C4-2B (cell line): ENCODE data around the gene RIPOR2.

Experiments used
- H3K27ac ChIP-seq: fragments of 450-650 bp; 2 replicates; pipeline ENCODE4 v1.5.1; 2017
- CTCF ChIP-seq: fragments of 450-650 bp; conservative IDR thresholded peaks from 2 replicates; pipeline ENCODE4 v1.5.1; 2017; ENCODE audit warnings: mild to moderate bottlenecking
- ZFX ChIP-seq: fragments of 450-650 bp; IDR thresholded peaks from 2 replicates; pipeline ENCODE4 v1.6.1; 2017

Gene RIPOR2

DNA sequence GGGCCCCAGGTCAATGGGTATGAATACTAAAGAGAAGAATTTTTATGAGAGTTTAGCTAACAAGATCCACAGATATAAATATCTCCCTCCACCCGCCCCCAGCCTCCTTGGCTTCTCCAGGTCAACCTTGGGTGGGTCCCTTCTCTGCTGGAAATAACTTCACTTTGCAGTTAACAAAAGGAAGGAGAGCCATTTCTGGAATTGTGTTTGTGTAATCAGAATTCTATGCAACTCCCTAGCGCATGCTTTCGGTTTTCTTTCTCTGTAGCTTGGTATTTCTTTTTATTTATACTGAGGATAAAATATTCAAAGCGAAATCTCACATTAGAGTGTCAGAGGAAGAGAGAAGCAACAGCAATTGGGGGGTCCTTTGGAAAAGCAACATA, 27.1 kb downstream of the RIPOR2 start:
- TF ChIP-seq ZFX (no peak), CTCF (no peak)
- no peak overlapping the region for H3K27ac ChIP-seq

GRCh38 chr6:24907919-24908649, 27.7 kb downstream of the RIPOR2 start:
- TF ChIP-seq ZFX (no peak), CTCF (no peak)

DNA sequence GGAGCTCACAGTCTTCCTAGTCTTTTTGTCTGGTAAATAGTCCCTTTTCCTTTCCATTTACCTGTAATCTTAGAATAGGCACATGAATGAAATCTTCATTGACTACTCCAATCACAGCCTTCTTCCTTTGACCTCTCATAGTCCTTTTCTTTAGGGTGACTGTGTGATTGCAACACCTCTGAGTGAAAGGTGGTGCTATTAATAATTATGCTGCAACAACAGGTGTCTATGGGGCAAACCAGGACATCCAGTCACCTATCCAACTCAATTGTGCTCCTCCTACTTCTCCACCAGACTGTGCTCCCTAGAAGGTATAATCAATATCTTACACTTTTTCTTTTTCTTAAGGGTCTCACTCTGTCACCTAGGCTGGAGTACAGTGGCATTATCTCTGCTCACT, 29.4 kb downstream of the RIPOR2 start:
- no peak overlapping the region for H3K27ac ChIP-seq
- TF ChIP-seq ZFX (no peak), CTCF (no peak)

More at GRCh38 chr6:24907919-24908649, 27.7 kb downstream of the RIPOR2 start:
- H3K27ac ChIP-seq: no peak overlapping the region

DNA sequence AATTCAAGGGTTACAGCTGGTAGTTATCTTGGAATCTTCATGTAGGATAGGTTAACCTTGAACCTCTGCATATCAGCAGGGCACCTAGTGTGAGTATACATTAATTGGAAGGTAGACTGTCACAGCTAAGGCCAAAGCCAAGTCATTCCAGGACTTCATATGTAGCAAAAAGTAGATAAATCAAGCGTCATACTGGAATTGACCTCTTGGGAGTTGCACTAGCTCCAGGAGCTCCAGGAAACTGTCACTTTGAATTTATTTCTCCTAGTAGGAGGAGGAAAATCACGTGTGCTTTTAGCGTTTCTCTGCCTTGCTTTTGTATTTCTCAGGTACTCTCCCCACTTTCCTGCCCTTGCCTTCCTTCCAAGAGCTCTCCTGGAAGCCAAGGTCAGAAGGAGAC, 30.3 kb downstream of the RIPOR2 start:
- H3K27ac ChIP-seq: no peak overlapping the region
- no peak for TF ChIP-seq CTCF
- TF ChIP-seq ZFX: no peak

GRCh38 chr6:24903681-24904080, 32.1 kb downstream of the RIPOR2 start:
- TF ChIP-seq CTCF: no peak
- no peak for TF ChIP-seq ZFX
- no peak overlapping the region for H3K27ac ChIP-seq

- H3K27ac ChIP-seq: no peak overlapping the region
- no peak for TF ChIP-seq CTCF
- no peak for TF ChIP-seq ZFX
Observed at GRCh38 chr6:24902782-24903181, 33.0 kb downstream of the RIPOR2 start.

DNA sequence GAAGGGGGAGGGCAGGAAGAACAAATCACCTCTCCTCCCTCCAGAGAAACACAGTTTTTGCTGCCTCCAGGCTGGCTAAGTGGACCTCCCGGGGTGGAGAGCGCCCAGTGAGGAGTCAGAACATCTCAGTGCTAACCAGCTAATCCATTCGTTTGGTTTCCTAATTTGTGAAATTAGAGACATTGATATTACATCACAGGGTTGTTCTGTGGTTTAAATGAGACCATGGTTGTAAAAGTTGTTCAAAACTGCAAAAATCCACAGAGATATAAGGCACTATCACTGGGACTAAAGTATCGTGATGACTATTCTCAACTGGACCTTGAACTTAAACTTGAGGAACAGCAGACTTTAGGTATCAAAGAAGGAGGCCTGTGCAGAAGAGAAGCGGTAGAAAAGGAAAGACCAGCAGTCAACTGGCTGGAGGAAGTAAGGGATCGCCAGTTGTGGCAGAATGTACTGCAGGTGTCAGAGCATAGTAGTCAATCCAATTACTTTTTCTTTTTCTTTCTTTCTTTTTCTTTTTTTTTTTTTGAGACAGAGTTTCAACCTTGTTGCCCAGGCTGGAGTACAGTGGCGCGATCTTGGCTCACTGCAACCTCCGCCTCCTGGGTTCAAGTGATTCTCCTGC, 33.9 kb downstream of the RIPOR2 start:
- H3K27ac ChIP-seq: no peak overlapping the region
- TF ChIP-seq CTCF (no peak), ZFX (no peak)
